NCI-H82 treated with DMSO at 0.1 percent for 48 hours (cell line): ENCODE data around the gene MYL6.
A peak's percentile ranks its signal among the peaks of the same experiment; 100 is the strongest.
"Not testable (repeated sequence)": the region's sequence is repeated elsewhere in the genome, so short reads cannot be mapped to it uniquely, and the experiment has no call there.

Source experiments
- DNase-seq: peaks from one replicate; lab custom pipeline; 2025; ENCODE audit not compliant: unreplicated experiment; lab: John Stamatoyannopoulos, UW

MYL6 gene

DNA sequence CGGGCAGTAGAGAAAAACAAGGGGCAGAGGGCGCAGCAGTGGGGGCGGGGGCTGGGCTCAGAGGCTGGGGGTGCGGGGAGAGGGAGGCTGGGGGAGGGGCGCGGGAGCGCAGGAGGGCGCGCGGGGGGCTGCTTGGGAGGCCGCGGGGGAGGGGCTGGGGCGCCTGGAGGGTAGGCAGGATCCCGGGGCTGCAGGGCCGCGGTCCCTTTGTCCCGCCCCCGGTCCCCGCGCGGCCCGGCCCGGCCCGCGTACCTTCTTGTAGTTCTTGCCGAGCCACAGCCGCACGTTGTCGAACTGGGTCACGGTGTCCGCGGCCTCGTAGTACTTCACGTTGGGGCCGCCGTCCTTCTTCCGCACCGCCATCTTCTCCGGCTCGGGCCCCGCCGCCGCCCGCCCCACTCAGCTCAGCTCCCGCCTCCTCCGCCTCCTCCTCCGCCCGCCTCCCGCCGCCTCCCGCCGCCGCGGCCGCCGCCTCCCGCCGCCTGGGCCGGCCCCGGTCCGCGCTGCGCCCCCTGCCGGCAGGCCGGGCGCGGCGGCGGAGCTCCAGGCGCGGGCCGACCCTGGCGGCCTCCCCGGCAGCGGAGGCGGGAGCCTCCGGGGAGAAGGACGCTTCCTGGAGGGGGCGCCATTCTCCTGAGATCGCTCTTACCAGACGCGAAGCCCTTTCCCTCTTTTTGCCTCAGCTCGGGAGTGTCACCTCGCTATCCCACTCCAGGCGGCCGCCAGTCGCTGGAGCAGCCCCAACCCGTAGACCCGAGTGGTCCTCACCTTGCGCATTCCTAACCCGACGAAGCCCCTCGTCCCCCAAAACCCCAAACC is 31.1 kb downstream of the MYL6 start, which contains the start of gene SMARCC2:
Gene SMARCC2 (minus strand): TSS at position 385 of the 819 bp plus-strand sequence. CDS start 22 bp downstream, at position 363.
- peak; percentile 71 for DNase-seq

DNA sequence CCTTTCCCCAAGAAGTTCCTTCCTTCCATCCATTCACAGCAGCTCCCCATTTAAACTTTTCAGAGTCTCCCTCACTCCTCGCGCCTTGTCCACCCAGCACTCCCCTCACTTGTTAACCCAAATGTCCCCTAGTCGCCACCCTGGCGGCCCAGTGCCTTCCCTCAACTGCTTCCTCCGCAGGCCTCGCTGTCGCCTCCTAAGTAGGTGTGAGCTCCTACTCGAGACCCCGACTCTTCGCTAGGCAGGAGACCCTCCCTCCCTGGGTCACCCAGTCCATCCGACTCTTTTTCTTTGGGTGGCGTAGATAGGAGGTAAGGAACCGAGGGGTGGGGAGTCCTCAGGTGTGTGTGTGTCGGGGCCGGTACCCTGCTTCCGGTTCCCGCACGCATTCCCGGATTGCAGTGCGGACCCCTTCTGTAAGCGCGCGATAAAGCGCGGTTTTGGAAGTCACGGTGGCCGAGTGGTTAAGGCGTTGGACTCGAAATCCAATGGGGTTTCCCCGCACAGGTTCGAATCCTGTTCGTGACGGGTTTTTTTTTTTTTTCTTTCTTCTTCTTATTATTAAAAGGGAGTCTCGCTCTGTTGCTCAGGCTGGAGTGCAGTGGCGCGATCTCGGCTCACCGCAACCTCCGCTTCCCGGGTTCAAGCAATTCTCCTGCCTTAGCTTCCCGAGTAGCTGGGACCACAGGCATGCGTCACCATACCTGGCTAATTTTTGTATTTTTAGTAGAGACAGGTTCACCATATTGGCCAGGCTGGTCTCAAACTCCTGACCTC is 31.9 kb downstream of the MYL6 start:
- DNase-seq = peak; percentile 69

GRCh38 chr12:56190695-56191155 is 32.6 kb downstream of the MYL6 start:
- DNase-seq = no peak

DNA sequence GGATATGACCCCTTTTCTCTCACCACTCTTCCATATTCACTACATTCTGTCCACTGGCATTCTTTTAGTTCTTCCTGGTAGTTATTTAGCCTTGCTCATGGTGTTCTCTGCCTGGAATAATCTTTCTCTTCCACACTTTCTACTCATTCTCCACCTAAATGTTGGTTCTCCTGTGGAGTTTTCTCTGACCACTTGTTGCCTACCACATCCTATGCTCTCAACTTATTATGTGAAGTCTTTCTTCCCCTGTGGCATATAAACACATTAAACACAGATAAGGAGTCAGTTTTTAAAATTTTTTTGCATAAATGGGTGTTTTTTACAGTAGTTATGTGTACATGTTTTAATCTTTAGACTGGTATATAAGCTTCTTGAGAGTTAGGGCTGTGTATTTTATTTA is 34.4 kb downstream of the MYL6 start:
- DNase-seq = no peak

GRCh38 chr12:56193025-56193578 is 34.9 kb downstream of the MYL6 start:
- peak; percentile 64 for DNase-seq

GRCh38 chr12:56196818-56197550 is 38.8 kb downstream of the MYL6 start:
- DNase-seq = not testable (repeated sequence)

DNA sequence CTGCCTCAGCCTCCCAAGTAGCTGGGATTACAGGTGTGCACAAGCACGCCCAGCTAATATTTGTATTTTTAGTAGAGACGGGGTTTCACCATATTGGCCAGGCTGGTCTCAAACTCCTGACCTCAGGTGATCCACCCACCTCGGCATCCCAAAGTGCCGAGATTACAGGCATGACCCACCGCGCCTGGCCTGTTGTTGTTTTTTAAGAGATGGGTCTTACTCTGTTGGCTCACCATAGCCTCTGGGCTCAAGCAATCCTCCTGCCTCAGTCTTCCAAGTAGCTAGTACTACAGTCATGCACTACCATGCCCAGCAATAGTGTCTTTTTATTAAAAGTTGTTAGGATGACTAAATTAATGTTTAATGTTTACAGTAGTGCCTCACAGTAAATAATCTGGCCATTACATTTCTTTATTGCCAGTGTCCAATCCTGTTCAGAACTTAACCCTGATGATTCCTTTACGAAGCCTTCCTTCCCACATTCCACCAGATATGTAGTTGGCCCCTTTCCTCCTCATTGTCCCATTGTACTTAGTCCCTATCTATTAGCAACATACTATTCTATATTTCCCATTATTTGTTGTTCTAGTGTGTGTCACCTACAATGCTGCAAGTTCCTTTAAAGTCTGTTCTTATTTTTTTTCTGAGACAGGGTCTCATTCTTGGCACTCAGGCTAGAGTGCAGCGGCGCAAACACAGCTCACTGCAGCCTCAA is 39.9 kb downstream of the MYL6 start:
- DNase-seq = no peak

DNA sequence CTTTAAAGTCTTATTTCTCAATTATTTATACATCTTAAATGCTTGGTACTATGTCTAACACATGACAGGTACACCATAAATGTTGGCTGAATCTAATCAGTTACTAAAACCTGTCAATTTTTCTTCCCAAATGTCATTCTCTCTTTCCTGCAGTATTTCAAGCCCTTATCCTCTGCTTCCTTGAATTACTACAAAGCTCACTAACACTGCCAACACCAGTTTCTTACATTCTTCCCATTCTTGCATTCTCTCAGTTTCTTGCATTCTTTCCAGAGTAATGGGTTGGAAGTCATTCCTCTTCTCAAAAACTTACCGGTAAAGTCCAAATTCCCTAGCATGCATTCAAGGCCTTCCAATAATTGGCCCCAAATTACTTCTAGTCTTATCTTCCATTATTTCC is 40.7 kb downstream of the MYL6 start:
- DNase-seq = no peak

DNA sequence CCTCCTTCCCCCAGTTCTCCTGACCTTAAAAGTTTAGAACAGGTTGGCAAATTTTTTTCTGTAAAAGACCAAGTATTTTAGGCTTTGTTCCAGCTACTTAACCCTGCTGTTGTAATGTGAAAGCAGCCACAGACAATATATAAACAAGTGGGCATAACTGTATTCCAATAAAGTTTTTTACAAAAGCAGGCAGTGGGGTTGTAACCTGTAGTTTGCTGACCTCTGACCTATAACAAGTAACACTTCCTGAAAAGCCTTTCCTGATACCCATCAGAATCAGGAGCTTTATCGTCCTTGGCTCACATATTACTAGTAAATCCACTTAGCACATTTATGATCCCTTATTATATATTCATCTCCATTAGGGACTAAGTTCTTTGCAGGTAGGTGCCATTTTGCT is 44.2 kb downstream of the MYL6 start:
- DNase-seq = no peak

GRCh38 chr12:56202838-56203237 is 44.7 kb downstream of the MYL6 start:
- no peak for DNase-seq

DNA sequence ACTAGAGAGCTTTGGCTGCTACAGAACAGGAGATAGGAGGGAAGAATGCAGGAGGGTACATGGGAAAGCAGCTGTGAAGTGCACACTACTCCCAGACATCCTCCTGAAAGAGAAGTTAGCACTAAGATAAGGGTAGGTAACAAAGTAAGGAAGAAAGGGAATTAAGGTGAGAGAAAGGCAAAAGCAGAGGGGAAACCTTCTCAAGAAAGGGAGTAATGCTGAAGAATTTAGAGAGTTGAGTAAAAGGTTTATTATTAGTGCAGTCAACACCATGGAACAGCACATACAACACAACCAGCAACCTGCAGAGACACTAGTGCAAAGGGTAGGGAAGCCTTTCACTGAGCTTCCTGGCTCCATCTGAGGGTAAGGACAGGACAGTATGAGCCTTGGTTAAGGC is 46.1 kb downstream of the MYL6 start:
- DNase-seq = no peak

DNA sequence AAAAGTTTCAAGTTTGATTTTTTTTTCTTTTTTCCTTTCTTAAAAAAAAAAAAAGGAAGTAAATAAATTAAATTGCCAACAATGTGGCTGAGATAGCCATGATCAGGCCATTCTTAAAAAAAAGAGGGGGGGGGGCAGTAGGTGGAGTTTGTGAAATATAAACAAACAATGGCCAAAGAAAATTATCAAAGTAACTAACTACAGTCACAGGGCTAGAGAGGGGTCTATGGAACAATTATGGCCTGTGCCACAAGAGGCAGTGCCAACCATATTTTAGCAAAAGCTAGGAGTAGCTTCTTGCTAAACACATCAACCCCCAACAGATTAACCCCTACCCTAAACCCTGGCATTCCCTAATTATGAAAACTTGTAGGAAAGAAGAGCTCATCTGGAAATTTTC is 47.3 kb downstream of the MYL6 start:
- no peak for DNase-seq

- no peak for DNase-seq
These were observed 48.5 kb downstream of the MYL6 start for GRCh38 chr12:56206452-56207166.

GRCh38 chr12:56208006-56208405 is 49.8 kb downstream of the MYL6 start:
- DNase-seq = no peak
